Activated T-cell treated with anti-CD3 and anti-CD28 coated beads, Interleukin-2, amount 50 U/mL, for 48 hours (primary cell): ENCODE measurements around the gene GNA15.
"Not testable (repeated sequence)": the region's sequence is repeated elsewhere in the genome, so short reads cannot be mapped to it uniquely, and the experiment has no call there.

Source experiments
- DNase-seq, 2 experiments: peaks; one replicate each; pipeline ENCODE4 v3.0.0-alpha.2; 2020

Gene GNA15

GRCh38 chr19:3135961-3136683 lies at the start of gene GNA15:
TSS of gene GNA15 (plus strand) at chr19:3136033. CDS start at chr19:3136451, 418 bp downstream.
- DNase-seq = peak; percentile 48 to 63

GRCh38 chr19:3087769-3088168 lies 48.1 kb upstream of the GNA15 start:
- DNase-seq = no peak

DNA sequence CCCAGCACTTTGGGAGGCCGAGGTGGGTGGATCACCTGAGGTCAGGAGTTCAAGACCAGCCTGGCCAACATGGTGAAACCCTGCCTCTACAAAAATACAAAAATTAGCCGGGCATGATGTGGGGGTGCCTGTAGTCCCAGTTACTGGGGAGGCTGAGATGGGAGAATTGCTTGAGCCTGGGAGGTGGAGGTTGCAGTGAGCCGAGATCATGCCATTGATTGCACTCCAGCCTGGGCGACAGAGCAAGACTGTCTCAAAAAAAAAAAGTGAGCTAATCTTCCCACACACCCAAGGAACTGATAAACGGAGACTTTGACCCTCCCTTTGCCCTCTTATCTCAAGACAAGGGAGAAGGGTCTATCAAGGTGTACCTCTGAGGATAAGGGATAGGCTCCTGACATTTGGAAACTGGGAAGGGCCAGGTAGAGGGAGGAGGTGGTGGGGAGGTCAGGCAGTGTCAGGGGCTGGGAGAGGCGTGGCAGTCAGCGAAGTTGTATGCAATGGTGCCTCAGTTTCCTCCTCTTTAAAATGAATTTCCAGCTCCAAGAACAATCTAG lies 46.5 kb upstream of the GNA15 start:
- not testable (repeated sequence) for DNase-seq

DNA sequence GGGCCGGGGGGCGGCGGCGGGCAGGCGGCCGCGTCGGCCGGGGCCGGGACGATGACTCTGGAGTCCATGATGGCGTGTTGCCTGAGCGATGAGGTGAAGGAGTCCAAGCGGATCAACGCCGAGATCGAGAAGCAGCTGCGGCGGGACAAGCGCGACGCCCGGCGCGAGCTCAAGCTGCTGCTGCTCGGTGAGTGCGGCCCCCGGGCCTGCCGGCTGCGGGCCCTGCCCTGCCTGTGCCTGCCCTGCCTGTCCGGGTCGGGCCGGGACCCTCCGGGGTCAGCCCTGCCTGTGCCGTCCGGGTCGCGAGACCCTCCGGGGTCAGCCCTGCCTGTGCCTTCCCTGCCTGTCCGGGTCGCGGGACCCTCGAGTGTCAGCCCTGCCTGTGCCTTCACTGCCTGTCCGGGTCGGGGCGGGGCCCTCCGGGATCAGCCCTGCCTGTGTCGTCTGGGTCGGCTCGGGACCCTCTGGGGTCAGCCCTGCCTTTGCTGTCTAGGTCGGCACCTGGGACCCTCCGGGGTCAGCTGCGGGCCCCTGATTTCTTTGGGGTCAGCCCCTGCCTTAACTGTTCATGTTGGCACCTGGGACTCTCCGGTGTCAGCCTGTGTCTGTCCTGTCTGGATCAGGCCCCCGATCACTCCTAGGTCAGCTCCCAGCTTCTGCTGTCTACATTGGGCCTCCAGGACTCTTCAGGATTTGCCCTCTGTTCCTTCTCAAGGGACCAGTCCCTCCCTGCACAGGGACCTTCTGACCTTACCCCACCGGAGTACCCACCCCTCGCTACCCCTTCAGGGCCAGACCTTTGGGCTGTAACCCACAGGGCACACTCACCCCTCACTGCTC lies 41.0 kb upstream of the GNA15 start:
- peak; percentile 55 to 66 for DNase-seq

- DNase-seq = peak; percentile 55 to 69
These were observed 40.2 kb upstream of the GNA15 start for GRCh38 chr19:3095441-3096191.

GRCh38 chr19:3096267-3096901 lies 39.4 kb upstream of the GNA15 start:
- no peak for DNase-seq

GRCh38 chr19:3096902-3097326 lies 38.9 kb upstream of the GNA15 start:
- DNase-seq = no peak

DNA sequence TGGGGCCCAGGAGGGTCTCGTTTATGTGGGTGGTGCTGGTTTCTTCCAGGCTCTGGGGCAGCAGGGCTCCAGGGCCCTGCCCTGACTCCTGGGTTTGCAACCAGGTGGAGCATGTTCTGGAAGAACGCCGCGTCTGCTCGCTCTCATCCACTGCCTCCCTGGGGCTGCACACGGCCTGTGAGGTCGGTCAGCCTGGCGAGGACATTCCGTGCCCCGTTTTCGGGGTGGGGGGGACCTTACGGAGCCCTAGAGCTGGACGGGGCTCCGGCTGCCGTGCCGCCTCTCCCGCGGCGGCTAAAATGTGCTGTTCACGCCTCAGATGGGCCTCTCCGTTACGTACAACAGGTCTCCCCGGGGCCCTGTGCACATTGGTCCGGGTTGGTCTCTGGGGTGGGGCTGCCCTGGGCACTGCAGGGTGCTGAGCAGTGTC lies 38.4 kb upstream of the GNA15 start:
- DNase-seq = no peak

- DNase-seq = no peak
These were observed 37.7 kb upstream of the GNA15 start for GRCh38 chr19:3098141-3098514.

DNA sequence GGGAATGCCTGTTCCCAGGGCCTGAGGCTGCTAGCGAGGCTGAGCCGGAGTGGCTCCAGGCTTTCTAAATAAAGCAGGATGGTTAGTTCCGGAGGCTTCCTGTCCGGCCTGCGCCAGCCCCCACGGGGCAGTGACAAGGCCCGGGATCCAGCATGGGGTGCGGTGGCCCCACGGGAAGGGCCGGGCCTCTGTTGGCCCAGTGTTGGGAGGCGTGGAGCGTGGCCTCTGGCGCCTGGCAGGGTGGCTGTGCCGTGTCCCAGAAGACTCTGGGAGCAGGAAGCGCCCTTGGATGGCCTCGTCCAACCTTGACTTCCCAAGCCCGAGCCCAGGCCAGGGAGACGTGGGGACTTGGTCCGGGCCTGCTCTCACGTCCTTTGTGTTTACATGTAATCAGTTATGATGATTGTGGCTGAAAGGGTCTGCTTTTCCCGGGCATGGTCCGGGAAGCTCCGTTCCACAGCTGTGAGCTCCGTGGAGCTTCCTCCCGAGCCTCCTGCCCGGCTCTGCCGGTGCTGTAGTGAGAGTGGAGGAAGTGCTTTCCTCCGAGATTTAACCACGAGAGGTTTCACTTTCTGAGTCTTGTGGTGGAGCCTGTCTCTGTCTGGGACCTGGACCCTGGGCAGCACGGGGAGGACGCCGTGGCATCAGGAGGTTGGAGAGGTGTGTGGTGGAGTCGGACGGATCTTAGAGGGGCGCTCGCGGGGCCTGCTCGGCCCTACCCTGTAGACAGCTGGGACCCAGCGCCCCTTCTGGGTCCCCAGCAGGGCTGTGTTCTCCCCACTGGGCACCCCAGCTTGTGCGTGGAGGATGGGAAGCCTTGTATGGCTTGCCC lies 37.1 kb upstream of the GNA15 start:
- DNase-seq = no peak

- DNase-seq = no peak
These were observed 36.3 kb upstream of the GNA15 start for GRCh38 chr19:3099347-3100145.

DNA sequence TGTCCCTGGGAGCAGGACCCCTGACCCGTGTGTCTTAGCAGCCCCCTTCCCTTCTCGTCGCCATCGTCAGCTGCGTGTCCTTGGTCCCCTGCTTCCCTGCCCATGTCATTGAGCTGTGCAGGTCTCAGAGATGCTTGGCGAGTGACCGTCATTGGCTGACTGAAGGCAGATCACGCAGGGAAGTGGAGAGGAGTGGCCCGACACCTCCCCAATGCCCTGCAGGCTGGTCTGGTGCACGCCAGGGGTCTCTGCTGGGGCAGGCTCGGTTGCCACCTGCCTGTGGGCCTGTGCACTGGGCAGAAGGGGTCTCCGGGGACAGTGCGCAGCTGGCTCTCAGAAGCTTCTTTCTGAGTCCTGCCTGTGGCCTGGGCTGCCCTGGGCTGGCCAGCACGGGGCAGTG lies 35.5 kb upstream of the GNA15 start:
- DNase-seq = no peak

GRCh38 chr19:3100747-3101730 lies 34.8 kb upstream of the GNA15 start:
- DNase-seq = no peak

DNA sequence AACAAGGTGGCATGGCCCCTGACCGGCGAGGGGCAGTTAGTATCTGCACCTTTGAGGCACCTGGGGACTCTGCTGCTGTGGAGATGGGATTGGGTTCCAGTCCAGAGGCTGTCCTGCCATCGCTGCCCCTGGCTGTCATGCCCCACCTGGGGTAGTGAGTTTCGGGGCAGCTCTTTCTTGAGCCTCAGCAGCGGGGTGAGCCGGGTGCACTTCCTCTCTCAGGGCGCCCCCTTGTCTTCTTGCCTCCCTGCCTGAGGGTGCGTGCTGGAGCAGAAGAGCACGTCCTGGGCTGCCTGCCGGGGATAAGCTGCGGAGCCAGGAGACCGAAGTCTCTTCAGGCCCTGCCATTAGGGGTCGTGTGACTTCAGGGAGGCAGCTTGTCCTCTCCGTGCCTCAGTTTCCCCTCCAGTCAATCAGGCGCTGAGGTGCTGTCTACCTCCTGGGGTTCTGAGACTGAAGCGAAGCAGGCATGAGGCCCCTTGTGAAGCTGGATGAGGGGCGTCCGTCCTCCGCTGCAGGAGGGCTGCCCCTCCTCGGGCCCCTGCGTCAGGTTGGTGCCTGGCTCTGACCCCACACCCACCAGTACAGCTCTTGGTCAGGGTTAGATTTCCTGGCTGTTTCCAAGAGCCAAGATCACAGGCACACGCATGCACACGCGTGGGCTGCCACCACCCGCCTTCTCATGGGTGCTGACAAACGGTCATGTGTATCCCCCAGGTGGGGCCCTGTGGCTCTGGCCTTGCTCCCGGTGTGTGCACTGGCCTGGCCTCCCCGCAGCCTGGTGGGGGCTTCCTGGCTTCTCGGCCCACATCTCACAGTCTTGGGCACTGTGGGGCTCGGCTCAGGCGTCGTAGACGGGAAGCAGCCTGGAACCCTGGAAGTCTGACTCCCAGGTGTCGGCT lies 33.3 kb upstream of the GNA15 start:
- DNase-seq = no peak

DNA sequence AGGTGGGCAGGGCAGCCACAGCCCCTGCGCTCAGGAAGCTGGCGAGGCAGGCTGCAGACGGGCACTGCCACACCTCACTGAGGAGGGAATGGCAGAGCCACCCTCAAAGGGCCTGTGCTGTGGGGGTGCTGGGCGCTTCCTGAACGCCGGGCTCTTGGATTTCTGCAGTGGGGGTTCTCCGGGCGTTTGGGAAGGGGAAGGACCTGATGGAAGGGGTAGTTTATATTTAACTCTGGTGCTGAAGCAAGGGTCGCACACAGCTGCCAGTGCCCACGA lies 31.2 kb upstream of the GNA15 start:
- no peak for DNase-seq

GRCh38 chr19:3105641-3106508 lies 30.0 kb upstream of the GNA15 start:
- DNase-seq = no peak

GRCh38 chr19:3106509-3107141 lies 29.2 kb upstream of the GNA15 start:
- DNase-seq = no peak
